Activated CD8-positive, alpha-beta memory T cell treated with anti-CD3 and anti-CD28 coated beads, Interleukin-2, amount 50 U/mL, for 24 hours (primary cell): ENCODE results near the gene AANAT.
A peak's percentile ranks its signal among the peaks of the same experiment; 100 is the strongest.

ENCODE experiments used
- DNase-seq: peaks from one replicate; pipeline ENCODE4 v3.0.0-alpha.2; 2020; ENCODE audit errors: extremely low read depth

AANAT gene

GRCh38 chr17:76490112-76490710 is 22.8 kb downstream of the AANAT start:
- no peak for DNase-seq

GRCh38 chr17:76491271-76492122 is 24.1 kb downstream of the AANAT start:
- DNase-seq = no peak

GRCh38 chr17:76492123-76492988 is 25.0 kb downstream of the AANAT start:
- DNase-seq = no peak

- DNase-seq = no peak
Observed at GRCh38 chr17:76492989-76493501, 25.6 kb downstream of the AANAT start.

- no peak for DNase-seq
Observed at GRCh38 chr17:76493505-76494167, 26.2 kb downstream of the AANAT start.

- DNase-seq = no peak
Observed at GRCh38 chr17:76495663-76496400, 28.4 kb downstream of the AANAT start.

- DNase-seq = no peak
Observed at GRCh38 chr17:76496464-76496863, 29.1 kb downstream of the AANAT start.

- DNase-seq = no peak
Observed at GRCh38 chr17:76497699-76497978, 30.2 kb downstream of the AANAT start.

- no peak for DNase-seq
Observed at GRCh38 chr17:76497979-76498875, 30.8 kb downstream of the AANAT start.

- no peak for DNase-seq
Observed at GRCh38 chr17:76498876-76499251, 31.5 kb downstream of the AANAT start.

GRCh38 chr17:76499267-76499667 is 31.9 kb downstream of the AANAT start:
- no peak for DNase-seq

- DNase-seq = no peak
Observed at GRCh38 chr17:76500074-76500746, 32.8 kb downstream of the AANAT start.

- no peak for DNase-seq
Observed at GRCh38 chr17:76500747-76501017, 33.3 kb downstream of the AANAT start.

GRCh38 chr17:76501018-76501826 is 33.8 kb downstream of the AANAT start, which contains the start of gene RHBDF2:
Gene RHBDF2, minus strand, starts transcription at chr17:76501423. Its CDS starts 19,899 bp downstream, at chr17:76481524.
- peak; percentile 88 for DNase-seq

- DNase-seq = no peak
Observed at GRCh38 chr17:76501827-76502307, 34.5 kb downstream of the AANAT start.

- no peak for DNase-seq
Observed at GRCh38 chr17:76502341-76503211, 35.2 kb downstream of the AANAT start.

- no peak for DNase-seq
Observed at GRCh38 chr17:76504117-76504516, 36.7 kb downstream of the AANAT start.
